Tibial nerve (tissue), 4 donors: ENCODE data around the gene PROM2. TPM values are rescaled to one million over a fixed set of nuclear protein-coding genes. Genes with fewer than 3 reads are reported as not detected.
"Not testable (repeated sequence)": the region's sequence is repeated elsewhere in the genome, so short reads cannot be mapped to it uniquely, and the experiment has no call there.

Experiments used
- DNase-seq, 2 donors: peaks; one replicate each; pipeline ENCODE4 v3.0.0-alpha.2; 2019; ENCODE audit warnings: low spot score in 2 of 2
- H3K27ac ChIP-seq, 4 donors: fragments of 200-600 bp; sonication (generic) in 3 of 4; one replicate each; pipeline ENCODE4 v1.5.1; 2017 to 2019; ENCODE audit warnings: mild to moderate bottlenecking in 1 of 4
- H3K27me3 ChIP-seq, 2 donors: fragments of 200-600 bp; sonication (generic) in 1 of 2; one replicate each; pipeline versions ENCODE4 v1.5.1 to v1.6.0; 2017 to 2019
- H3K36me3 ChIP-seq, 3 donors: fragments of 200-600 bp; sonication (generic); one replicate each; pipeline ENCODE4 v1.5.1; 2018 to 2019
- H3K4me1 ChIP-seq, 4 donors: fragments of 200-600 bp; sonication (generic) in 3 of 4; one replicate each; pipeline ENCODE4 v1.5.1; 2017 to 2019
- H3K4me3 ChIP-seq, 4 donors: fragments of 200-600 bp; sonication (generic) in 3 of 4; one replicate each; pipeline ENCODE4 v1.5.1; 2017 to 2019; ENCODE audit warnings: mild to moderate bottlenecking in 1 of 4, moderate library complexity in 1 of 4
- H3K9me3 ChIP-seq, 4 donors: fragments of 200-600 bp; sonication (generic) in 3 of 4; one replicate each; pipeline ENCODE4 v1.5.1; 2017 to 2019
- CTCF ChIP-seq, 5 experiments: fragments of 200-600 bp in 3 of 5; fragments of 450-650 bp in 2 of 5; sonication (generic) in 3 of 5; IDR thresholded peaks; one replicate each; pipeline ENCODE4 v1.5.1; 2016 to 2019; ENCODE audit warnings: antibody characterized with exemption in 5 of 5, mild to moderate bottlenecking in 3 of 5, moderate library complexity in 2 of 5
- EP300 ChIP-seq, 2 donors: sonication (generic); formaldehyde crosslinking; IDR thresholded peaks; one replicate each; pipeline ENCODE4 v1.6.1; 2017; ENCODE audit warnings: antibody characterized with exemption in 2 of 2, mild to moderate bottlenecking in 1 of 2
- POLR2A ChIP-seq, 2 donors: fragments of 450-650 bp; IDR thresholded peaks; one replicate each; pipeline ENCODE4 v1.6.1; 2017; ENCODE audit warnings: antibody characterized with exemption in 2 of 2, mild to moderate bottlenecking in 2 of 2, moderate library complexity in 2 of 2
- WGBS, 2 donors: methylation state at CpG; one replicate each; pipeline ENCODE4 v1.1.5; 2018; 5-methylcytosine and 5-hydroxymethylcytosine counted together
- total RNA-seq, 4 donors: library from RNA; depleted of rRNA; stranded (reverse); fragments of >200 nt; gene quantifications; one replicate each; pipeline ENCODE4 v1.1.0, GENCODE V29; 2016

PROM2 gene
- total RNA-seq, 4 donors from 2014 or later, result 2.2 to 12.3 (median 5.3) TPM

DNA sequence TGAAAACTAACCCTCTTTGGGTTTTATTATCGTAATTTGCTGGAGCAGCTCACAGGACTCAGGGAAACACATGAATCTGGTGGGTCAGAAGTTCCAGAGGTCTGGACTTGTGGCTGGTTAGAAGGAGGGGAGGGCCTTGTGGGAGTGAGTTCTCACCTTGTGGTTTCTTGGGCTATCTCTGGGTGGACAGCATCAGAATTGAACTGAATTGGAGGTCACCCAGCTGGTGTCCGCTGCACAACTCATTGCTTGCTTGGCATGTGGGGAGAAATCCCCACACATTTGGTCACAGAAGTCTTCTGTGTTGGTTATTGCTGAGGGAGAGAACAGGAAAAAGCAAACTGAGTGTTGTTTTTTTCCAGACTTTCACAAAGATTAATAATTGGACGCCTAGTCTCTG, 39.4 kb upstream of the PROM2 start:
- no peaks in the 10 kb centered on the region for H3K4me1 ChIP-seq
- WGBS, 2 donors, result 90 to 95% methylated on average over 3 of the region's 3 CpGs
- DNase-seq, result no peak
- H3K36me3 ChIP-seq, result peaks cover 0 to 25% (median 0%) of the 10 kb centered on the region in 3 donors
- TF ChIP-seq POLR2A (IDR thresholded peaks at IDR 0.05), result no peak
- no peaks in the 10 kb centered on the region for H3K27me3 ChIP-seq
- no peak overlapping the region for H3K4me3 ChIP-seq
- no peak overlapping the region for H3K27ac ChIP-seq
- peaks cover 0 to 98% (median 25%) of the 10 kb centered on the region in 4 donors for H3K9me3 ChIP-seq

GRCh38 chr2:95238131-95238530, 36.1 kb upstream of the PROM2 start:
- no peaks in the 10 kb centered on the region for H3K4me1 ChIP-seq
- H3K27ac ChIP-seq, result no peak overlapping the region
- H3K4me3 ChIP-seq, result no peak overlapping the region
- TF ChIP-seq CTCF (IDR thresholded peaks at IDR 0.05), result no peak
- no peak for TF ChIP-seq EP300 (IDR thresholded peaks at IDR 0.05)
- no peak for TF ChIP-seq POLR2A (IDR thresholded peaks at IDR 0.05)
- H3K9me3 ChIP-seq, result peaks cover 0 to 98% (median 28%) of the 10 kb centered on the region in 4 donors
- H3K27me3 ChIP-seq, result no peaks in the 10 kb centered on the region
- DNase-seq, result no peak
- H3K36me3 ChIP-seq, result peaks cover 0 to 14% (median 0%) of the 10 kb centered on the region in 3 donors

- Histone ChIP-seq H3K27me3 (no peaks in the 10 kb centered on the region), H3K9me3 (peaks cover 0 to 94% (median 28%) of the 10 kb centered on the region in 4 donors), H3K27ac (no peak overlapping the region), H3K36me3 (no peaks in the 10 kb centered on the region), H3K4me1 (no peaks in the 10 kb centered on the region), H3K4me3 (no peak overlapping the region)
- WGBS, 2 donors, result 97% methylated on average over 5 of the region's 5 CpGs
- DNase-seq, result no peak
- TF ChIP-seq EP300 (IDR thresholded peaks at IDR 0.05) (no peak), POLR2A (IDR thresholded peaks at IDR 0.05) (no peak)
Observed at GRCh38 chr2:95240091-95240490, 34.2 kb upstream of the PROM2 start.

DNA sequence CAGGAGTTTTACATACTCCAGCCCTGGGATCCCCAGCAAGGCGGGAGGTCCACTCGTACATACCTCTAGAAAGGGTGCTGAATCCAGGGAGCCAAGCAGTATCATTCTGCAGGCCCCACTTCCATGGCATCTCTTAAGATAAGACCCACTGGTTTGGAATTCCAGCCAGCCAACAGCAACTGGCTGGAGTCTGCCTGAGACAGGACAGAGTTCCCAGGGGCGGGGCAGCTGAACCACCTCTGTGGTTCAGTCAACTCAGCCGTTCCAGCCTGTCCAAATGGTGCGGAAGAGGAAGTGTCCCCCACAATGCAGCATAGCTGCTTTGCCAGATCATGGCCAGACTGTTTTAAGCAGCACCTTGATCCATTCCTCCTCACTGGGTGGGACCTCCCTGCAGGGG, 33.7 kb upstream of the PROM2 start:
- no peak for TF ChIP-seq POLR2A (IDR thresholded peaks at IDR 0.05)
- no peak for TF ChIP-seq EP300 (IDR thresholded peaks at IDR 0.05)
- no peak for TF ChIP-seq CTCF (IDR thresholded peaks at IDR 0.05)
- no peak overlapping the region for H3K27ac ChIP-seq
- no peaks in the 10 kb centered on the region for H3K4me1 ChIP-seq
- no peak overlapping the region for H3K4me3 ChIP-seq
- no peak for DNase-seq
- peaks cover 0 to 94% (median 29%) of the 10 kb centered on the region in 4 donors for H3K9me3 ChIP-seq
- WGBS, 2 donors, result 91 to 96% methylated on average over 4 to 5 of the region's 5 CpGs
- H3K36me3 ChIP-seq, result no peaks in the 10 kb centered on the region
- no peaks in the 10 kb centered on the region for H3K27me3 ChIP-seq

GRCh38 chr2:95242084-95242483, 32.2 kb upstream of the PROM2 start:
- not testable (repeated sequence) for H3K27me3 ChIP-seq, H3K36me3 ChIP-seq, DNase-seq, H3K4me1 ChIP-seq, H3K4me3 ChIP-seq, H3K27ac ChIP-seq
- H3K9me3 ChIP-seq, result peaks cover 0 to 94% (median 31%) of the 10 kb centered on the region in 4 donors
- WGBS, 2 donors, result 95 to 96% methylated on average over 1 of the region's 1 CpG

DNA sequence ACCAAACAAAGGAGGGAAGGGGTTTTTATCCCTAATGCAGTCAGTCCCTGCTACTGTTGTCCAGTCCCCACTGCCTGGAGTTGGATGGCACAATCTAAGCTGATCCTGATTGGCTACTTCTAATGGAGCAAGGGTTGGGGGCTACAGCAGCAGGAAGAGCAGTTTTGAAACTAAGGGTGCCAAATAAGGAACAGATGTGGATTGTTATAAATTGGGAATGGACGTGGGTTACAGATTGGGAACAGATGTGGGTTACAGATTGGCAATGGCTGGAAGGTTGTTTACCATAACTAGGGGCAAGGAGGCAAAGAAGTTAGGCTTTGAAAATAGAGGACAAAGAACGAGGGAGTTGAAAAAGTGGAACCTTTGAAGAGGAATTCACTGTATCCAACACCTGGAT, 16.0 kb upstream of the PROM2 start:
- no peak for DNase-seq
- no peak for TF ChIP-seq EP300 (IDR thresholded peaks at IDR 0.05)
- TF ChIP-seq CTCF (IDR thresholded peaks at IDR 0.05), result no peak
- TF ChIP-seq POLR2A (IDR thresholded peaks at IDR 0.05), result no peak
- no peaks in the 10 kb centered on the region for H3K27me3 ChIP-seq
- 61 to 64% methylated on average over 2 of the region's 2 CpGs for WGBS, 2 donors
- peaks cover 0 to 42% (median 0%) of the 10 kb centered on the region in 4 donors for H3K9me3 ChIP-seq
- H3K36me3 ChIP-seq, result peaks cover 0 to 31% (median 0%) of the 10 kb centered on the region in 3 donors
- no peak overlapping the region for H3K4me3 ChIP-seq
- H3K4me1 ChIP-seq, result no peaks in the 10 kb centered on the region
- H3K27ac ChIP-seq, result no peak overlapping the region
